Stimulated activated CD4-positive, alpha-beta T cell treated with anti-CD3 and anti-CD28 coated beads, Interleukin-15, amount 100 ng/mL, for 24 hours (primary cell): ENCODE data around the gene SYNPR.
"Not testable (repeated sequence)": the region's sequence is repeated elsewhere in the genome, so short reads cannot be mapped to it uniquely, and the experiment has no call there.

ENCODE experiments used
- DNase-seq: peaks from one replicate; pipeline ENCODE4 v3.0.0-alpha.2; 2020

The SYNPR gene

GRCh38 chr3:63278171-63279004 is at the start of gene SYNPR:
Gene SYNPR, plus strand, starts transcription at chr3:63278308.
- no peak for DNase-seq

DNA sequence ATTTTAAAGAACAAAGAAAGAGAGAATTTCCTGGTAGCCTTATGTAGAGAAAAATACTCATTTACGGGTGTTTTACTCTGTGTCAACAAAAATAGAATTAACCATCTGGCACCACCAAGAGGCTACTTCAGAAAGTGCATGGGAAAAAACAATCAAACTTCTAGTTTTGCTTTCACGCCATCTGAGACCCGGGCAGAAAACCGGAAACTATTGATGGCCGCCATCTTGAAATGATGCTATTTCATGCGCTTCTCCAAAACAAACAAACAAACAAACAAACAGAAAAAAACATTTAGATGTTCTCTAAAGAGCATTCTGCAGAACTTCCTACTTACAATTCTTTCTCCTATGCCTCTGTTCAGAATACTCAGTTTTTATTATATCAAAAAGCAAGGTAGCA is 49.4 kb upstream of the SYNPR start:
- DNase-seq, result peak; percentile 1

- DNase-seq, result no peak
Measured at GRCh38 chr3:63230146-63230545, 48.0 kb upstream of the SYNPR start.

DNA sequence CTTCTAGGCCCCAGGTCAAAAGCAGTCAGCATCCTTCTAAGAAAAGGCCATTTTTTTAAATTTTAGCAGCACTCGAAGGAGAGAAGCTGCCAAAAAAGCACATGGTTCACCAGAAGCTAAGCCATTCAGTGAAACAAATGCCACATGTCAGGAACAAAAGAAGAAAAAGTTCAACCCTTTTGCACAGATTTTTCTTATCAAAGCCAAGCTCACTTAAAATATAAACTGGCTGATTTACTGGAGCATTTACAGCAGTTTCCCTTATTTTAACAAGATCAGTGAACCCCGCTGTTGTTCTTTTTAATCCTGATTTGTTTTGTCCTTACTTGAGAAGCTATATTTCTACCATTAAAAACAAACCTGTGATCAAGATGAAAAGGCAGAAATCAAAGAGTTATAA is 46.5 kb upstream of the SYNPR start:
- DNase-seq, result no peak

- DNase-seq, result no peak
Measured at GRCh38 chr3:63232764-63233396, 45.2 kb upstream of the SYNPR start.

DNA sequence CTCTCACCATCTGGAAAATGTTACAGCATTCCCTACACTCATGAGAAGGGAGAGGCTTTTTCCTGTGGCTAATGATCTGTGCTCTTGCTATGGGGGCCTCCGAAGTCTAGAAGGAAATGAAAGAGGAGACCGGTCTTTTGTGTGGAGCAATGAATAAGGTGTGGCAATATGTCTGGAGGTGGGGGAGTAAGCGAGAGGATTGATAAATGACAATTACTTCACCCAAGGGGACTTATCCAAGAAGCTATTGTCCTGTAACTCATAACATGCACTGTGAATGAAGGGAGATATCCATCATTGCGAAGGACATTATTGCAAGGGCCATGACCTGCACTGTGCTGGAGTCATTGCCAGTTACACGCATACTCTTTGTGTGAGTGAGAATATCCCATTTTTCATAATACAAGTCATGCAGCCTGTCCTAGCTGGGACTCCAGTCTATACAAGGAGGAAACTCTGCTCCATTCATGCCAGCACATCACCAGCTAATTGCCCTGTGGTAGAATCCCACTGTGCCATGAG is 37.7 kb upstream of the SYNPR start:
- DNase-seq, result no peak

DNA sequence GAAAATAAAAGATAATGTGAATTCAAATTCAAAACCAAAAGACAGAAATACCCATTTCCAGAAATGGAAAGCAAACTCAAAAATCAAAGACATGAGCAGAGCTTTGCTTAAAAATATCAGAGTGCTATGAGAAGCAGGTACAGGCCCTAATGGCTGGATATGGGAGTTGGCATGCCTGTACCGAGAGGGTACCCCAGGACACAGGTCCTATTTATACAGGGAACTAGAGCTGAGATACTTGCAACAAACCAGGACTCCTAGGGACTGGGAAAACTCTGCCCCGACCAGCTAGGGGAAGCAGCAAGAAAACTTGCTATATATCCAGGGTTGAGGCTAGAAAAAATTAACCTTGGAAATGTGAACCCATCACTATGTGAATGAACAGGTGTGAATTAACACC is 36.0 kb upstream of the SYNPR start:
- DNase-seq, result no peak

DNA sequence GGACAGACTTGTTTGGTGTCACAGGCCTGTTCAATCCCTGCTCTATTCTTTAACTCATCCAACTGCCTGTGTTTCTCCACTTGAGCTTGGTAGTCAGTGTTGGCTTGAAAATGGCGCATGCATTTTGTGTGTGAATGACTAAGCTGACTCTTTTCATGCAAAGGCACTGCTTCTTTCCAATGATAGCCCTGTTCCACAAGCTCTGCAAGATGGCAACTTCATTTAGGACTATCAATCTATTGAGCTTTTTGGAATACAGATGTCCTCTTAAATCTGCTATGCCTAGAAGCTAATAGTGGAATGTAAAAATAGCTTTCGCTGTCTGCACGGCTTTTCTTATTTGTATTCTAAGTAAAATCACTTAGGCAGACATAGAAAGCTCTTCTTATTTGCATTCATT is 33.6 kb upstream of the SYNPR start:
- no peak for DNase-seq

GRCh38 chr3:63245726-63246241 is 32.3 kb upstream of the SYNPR start:
- DNase-seq, result no peak

- no peak for DNase-seq
Measured at GRCh38 chr3:63248015-63248414, 30.1 kb upstream of the SYNPR start.

- DNase-seq, result no peak
Measured at GRCh38 chr3:63251499-63251898, 26.6 kb upstream of the SYNPR start.

- not testable (repeated sequence) for DNase-seq
Measured at GRCh38 chr3:63255819-63256218, 22.3 kb upstream of the SYNPR start.

DNA sequence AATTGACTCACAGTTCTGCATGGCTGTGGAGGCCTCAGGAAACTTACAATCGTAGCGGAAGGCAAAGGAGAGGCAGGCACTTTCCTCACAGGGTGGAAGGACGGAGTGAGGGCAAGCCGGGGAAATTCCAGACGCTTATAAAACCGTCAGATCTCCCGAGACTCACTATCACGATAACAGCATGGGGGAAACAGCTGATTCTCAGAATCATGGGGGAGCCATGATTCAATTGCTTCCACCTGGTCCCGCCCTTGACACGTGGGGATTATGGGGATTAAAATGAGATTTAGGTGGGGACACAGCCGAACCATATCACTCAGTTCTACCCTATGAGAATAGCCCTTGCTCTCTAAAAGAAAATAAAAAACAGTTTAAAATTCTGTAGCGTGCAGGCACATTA is 13.4 kb upstream of the SYNPR start:
- DNase-seq, result no peak

DNA sequence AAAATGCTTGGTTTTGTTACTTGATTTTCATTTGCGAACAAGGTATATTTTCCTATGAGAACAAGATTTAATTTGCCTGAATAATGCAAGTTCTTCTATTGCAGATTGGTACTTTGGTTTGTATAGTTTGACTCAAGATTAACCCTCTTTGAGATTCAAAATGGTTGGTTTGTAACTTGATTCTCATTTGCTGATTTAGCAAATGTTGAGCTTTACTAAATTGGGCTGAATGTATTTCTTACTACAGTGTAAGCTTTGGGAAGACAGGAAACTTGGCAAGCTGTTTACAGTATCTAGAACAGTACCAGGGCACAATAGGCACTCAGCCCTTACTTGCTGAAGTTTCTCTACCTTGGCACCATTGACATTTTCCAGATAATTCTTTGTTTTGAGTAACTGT is 3.7 kb upstream of the SYNPR start:
- no peak for DNase-seq

DNA sequence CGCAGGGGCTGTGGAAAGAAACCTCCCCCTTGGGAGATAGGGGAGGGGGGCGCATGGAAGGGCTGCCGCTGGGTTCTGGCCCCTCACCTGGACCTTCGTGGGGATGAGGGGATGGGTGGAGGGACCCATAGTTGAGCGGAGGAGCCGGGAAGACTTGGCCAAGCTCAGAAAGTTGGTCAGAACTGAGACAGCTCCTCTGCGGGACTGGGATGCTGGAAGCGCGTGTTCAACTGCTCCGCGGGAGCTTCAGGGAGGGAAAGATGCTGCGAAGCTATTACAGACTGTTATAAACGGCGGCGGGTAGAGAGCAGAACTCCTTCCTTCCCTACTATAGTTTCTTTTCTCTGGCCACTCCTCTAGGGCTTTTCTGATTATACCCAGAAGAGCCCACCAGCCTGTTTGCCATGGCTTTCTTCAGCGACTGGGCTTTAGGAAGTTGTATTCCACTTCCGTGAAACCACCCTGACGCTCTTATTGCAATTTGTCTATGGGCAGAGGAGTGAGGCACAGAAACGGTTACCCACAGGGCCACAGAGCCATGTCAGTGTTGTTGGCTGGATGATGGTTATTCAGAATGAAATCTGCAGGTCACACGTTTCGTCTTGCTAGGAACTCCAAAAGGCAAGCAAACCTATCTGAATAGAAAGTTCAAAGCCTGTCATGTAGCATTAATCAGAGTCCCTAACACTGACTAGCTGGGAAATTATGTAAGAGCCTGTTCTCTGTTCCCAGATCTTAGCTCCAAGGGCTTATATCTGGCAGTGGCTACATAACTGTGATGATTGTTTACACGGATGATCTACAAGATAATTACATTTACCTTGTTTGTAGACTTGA is 1.1 kb downstream of the SYNPR start:
- no peak for DNase-seq

DNA sequence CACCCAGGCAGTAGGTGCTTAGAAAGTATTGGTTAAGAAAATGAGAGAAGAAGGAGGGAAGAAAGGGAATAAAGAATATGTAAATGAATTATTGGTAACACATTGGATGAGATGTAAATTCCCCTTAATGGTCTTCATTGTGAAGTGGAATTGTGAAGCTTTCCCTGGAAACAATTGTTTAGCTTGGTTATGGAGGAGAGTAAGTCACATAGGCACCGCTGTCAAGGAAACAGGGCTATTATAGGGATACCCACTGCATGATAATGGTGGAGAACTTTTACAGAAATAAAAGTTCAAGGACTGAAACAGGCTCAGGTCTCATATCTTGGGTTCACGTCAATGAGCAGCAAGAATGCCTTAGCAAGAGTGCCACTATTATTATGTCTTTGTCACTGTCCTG is 9.5 kb downstream of the SYNPR start:
- DNase-seq, result no peak

- DNase-seq, result no peak
Measured at GRCh38 chr3:63290686-63291085, 12.6 kb downstream of the SYNPR start.

GRCh38 chr3:63294332-63294731 is 16.2 kb downstream of the SYNPR start:
- DNase-seq, result no peak

DNA sequence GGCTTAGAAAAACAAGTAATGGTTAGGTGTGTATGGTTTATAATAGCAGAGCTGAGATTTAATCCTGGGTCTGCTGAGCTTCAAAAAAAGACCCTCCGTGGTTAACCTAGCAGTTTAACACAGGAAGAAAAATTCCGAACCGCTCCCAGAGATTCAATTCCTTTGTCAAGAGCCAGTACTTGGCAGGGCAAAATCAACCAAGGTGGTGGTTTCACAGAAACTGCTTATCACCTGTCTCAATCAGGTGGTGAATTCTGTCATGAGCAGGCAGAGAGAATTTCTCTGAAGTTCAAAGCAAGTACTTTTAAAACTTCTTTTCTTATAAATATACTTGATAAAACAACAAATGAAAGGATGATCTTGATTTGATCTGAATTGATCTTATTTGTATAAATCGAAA is 17.2 kb downstream of the SYNPR start:
- no peak for DNase-seq

GRCh38 chr3:63295806-63296205 is 17.7 kb downstream of the SYNPR start:
- no peak for DNase-seq

GRCh38 chr3:63296249-63296648 is 18.1 kb downstream of the SYNPR start:
- DNase-seq, result no peak

GRCh38 chr3:63303238-63303637 is 25.1 kb downstream of the SYNPR start:
- DNase-seq, result no peak

DNA sequence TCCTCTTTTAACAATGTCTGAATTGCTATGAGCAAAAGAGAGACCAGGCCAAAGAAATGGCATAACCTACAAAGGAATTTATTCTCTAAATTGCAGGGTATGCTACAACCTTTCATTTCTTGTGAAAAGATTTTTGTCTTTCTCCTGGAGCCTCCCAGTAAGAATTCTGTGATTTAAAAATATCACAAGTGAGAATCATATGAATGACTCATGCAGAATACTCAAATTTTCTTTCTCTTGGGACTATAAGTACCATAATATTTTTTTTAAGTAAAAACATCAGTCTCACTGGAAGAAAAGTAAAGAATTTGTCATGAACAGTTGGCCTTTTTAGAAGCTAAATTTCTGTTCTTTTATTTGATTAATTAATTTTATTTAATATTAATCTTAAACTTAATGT is 26.3 kb downstream of the SYNPR start:
- no peak for DNase-seq
